ENCODE measurements around the gene NVL.
"Not testable (repeated sequence)": the region's sequence is repeated elsewhere in the genome, so short reads cannot be mapped to it uniquely, and the experiment has no call there.

- TF ChIP-seq CTCF, MAX, MYC (IDR thresholded peaks at IDR 0.05; ENCODE audit: low read depth, low read length): not testable (repeated sequence)
These were observed 18.5 kb downstream of the NVL start for GRCh38 chr1:224311503-224311902.

Measured in NB4 (cell line).